GM21367 (cell line): ENCODE measurements around the gene INO80E.
"Not testable (repeated sequence)": the region's sequence is repeated elsewhere in the genome, so short reads cannot be mapped to it uniquely, and the experiment has no call there.

Experiments
- ATAC-seq: cut with Tn5 transposase; IDR thresholded peaks from one replicate; pipeline ENCODE4 v1.9.1; 2021; ENCODE audit not compliant: unreplicated experiment

The INO80E gene

GRCh38 chr16:30009085-30009862 lies 13.2 kb downstream of the INO80E start:
- no peak for ATAC-seq

GRCh38 chr16:30009990-30010843 lies 14.2 kb downstream of the INO80E start:
- ATAC-seq, result no peak

GRCh38 chr16:30010844-30011713 lies 15.0 kb downstream of the INO80E start, which contains the start of gene DOC2A:
TSS of gene DOC2A (minus strand) at chr16:30011027. CDS start at chr16:30010222, 805 bp downstream.
- ATAC-seq, result no peak

- ATAC-seq, result no peak
These were observed 15.9 kb downstream of the INO80E start for GRCh38 chr16:30011714-30012504.

GRCh38 chr16:30012598-30012997 lies 16.6 kb downstream of the INO80E start:
- ATAC-seq, result not testable (repeated sequence)

GRCh38 chr16:30015450-30015849 lies 19.4 kb downstream of the INO80E start:
- not testable (repeated sequence) for ATAC-seq

GRCh38 chr16:30016555-30017276 lies 20.7 kb downstream of the INO80E start:
- ATAC-seq, result no peak

- no peak for ATAC-seq
These were observed 21.2 kb downstream of the INO80E start for GRCh38 chr16:30017277-30017656.

GRCh38 chr16:30017937-30018336 lies 21.9 kb downstream of the INO80E start:
- ATAC-seq, result not testable (repeated sequence)

- ATAC-seq, result no peak
These were observed 22.7 kb downstream of the INO80E start for GRCh38 chr16:30018731-30019158.

- no peak for ATAC-seq
These were observed 26.8 kb downstream of the INO80E start, which contains the start of gene C16orf92 for GRCh38 chr16:30022887-30023286. TSS of gene C16orf92 (plus strand) at chr16:30023198. CDS start at chr16:30023341, 143 bp downstream.

- ATAC-seq, result no peak
These were observed 27.5 kb downstream of the INO80E start for GRCh38 chr16:30023586-30023985.

- ATAC-seq, result no peak
These were observed 28.4 kb downstream of the INO80E start for GRCh38 chr16:30024451-30024850.

GRCh38 chr16:30025156-30025555 lies 29.1 kb downstream of the INO80E start:
- ATAC-seq, result no peak

GRCh38 chr16:30025574-30025973 lies 29.5 kb downstream of the INO80E start:
- ATAC-seq, result no peak

- no peak for ATAC-seq
These were observed 30.4 kb downstream of the INO80E start for GRCh38 chr16:30026449-30026848.

GRCh38 chr16:30027588-30028437 lies 31.8 kb downstream of the INO80E start:
- no peak for ATAC-seq

GRCh38 chr16:30028438-30029076 lies 32.5 kb downstream of the INO80E start:
- ATAC-seq, result no peak
